HL-60 (cell line): ENCODE results near the gene TBCC.

Source experiments
- GABPA ChIP-seq: IDR thresholded peaks from 2 replicates; pipeline ENCODE4 v1.6.1; 2012; ENCODE audit warnings: low read depth
- POLR2AphosphoS5 ChIP-seq: IDR thresholded peaks from 2 replicates; pipeline ENCODE4 v1.6.1; 2012; ENCODE audit warnings: low read depth
- TF ChIP-seq, protein P1 (sequence below): IDR thresholded peaks from one replicate; pipeline ENCODE4 v1.5.1; 2011; ENCODE audit warnings: low read length, control low read depth, inconsistent platforms; ENCODE audit not compliant: insufficient read depth
- TF ChIP-seq, protein P2 (sequence below): IDR thresholded peaks from 2 replicates; pipeline ENCODE4 v1.6.1; 2012; ENCODE audit warnings: low read depth; ENCODE audit not compliant: insufficient replicate concordance

- TF ChIP-seq, protein P1, sequence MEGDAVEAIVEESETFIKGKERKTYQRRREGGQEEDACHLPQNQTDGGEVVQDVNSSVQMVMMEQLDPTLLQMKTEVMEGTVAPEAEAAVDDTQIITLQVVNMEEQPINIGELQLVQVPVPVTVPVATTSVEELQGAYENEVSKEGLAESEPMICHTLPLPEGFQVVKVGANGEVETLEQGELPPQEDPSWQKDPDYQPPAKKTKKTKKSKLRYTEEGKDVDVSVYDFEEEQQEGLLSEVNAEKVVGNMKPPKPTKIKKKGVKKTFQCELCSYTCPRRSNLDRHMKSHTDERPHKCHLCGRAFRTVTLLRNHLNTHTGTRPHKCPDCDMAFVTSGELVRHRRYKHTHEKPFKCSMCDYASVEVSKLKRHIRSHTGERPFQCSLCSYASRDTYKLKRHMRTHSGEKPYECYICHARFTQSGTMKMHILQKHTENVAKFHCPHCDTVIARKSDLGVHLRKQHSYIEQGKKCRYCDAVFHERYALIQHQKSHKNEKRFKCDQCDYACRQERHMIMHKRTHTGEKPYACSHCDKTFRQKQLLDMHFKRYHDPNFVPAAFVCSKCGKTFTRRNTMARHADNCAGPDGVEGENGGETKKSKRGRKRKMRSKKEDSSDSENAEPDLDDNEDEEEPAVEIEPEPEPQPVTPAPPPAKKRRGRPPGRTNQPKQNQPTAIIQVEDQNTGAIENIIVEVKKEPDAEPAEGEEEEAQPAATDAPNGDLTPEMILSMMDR: no peak
- TF ChIP-seq POLR2AphosphoS5 (no peak), GABPA (no peak)
- TF ChIP-seq, protein P2, sequence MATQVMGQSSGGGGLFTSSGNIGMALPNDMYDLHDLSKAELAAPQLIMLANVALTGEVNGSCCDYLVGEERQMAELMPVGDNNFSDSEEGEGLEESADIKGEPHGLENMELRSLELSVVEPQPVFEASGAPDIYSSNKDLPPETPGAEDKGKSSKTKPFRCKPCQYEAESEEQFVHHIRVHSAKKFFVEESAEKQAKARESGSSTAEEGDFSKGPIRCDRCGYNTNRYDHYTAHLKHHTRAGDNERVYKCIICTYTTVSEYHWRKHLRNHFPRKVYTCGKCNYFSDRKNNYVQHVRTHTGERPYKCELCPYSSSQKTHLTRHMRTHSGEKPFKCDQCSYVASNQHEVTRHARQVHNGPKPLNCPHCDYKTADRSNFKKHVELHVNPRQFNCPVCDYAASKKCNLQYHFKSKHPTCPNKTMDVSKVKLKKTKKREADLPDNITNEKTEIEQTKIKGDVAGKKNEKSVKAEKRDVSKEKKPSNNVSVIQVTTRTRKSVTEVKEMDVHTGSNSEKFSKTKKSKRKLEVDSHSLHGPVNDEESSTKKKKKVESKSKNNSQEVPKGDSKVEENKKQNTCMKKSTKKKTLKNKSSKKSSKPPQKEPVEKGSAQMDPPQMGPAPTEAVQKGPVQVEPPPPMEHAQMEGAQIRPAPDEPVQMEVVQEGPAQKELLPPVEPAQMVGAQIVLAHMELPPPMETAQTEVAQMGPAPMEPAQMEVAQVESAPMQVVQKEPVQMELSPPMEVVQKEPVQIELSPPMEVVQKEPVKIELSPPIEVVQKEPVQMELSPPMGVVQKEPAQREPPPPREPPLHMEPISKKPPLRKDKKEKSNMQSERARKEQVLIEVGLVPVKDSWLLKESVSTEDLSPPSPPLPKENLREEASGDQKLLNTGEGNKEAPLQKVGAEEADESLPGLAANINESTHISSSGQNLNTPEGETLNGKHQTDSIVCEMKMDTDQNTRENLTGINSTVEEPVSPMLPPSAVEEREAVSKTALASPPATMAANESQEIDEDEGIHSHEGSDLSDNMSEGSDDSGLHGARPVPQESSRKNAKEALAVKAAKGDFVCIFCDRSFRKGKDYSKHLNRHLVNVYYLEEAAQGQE: no peak
Measured at GRCh38 chr6:42729731-42730130, 16.2 kb downstream of the TBCC start.
